ENCODE measurements around the gene EHBP1L1.

Gene EHBP1L1

GRCh38 chr11:65576867-65577755 is 1.3 kb downstream of the EHBP1L1 start:
- FAIRE-seq (peak; percentile 61), DNase-seq (ENCODE audit: low spot score) (peak; percentile 88)

GRCh38 chr11:65577756-65578109 is 1.9 kb downstream of the EHBP1L1 start:
- DNase-seq (ENCODE audit: low spot score), result no peak
- FAIRE-seq, result peak; percentile 77

- DNase-seq (ENCODE audit: low spot score) (no peak), FAIRE-seq (no peak)
Measured at GRCh38 chr11:65578134-65578533, 2.3 kb downstream of the EHBP1L1 start.

- no peak for FAIRE-seq
- no peak for DNase-seq (ENCODE audit: low spot score)
Measured at GRCh38 chr11:65578667-65579066, 2.8 kb downstream of the EHBP1L1 start.

GRCh38 chr11:65579291-65579690 is 3.4 kb downstream of the EHBP1L1 start:
- FAIRE-seq (no peak), DNase-seq (ENCODE audit: low spot score) (no peak)

GRCh38 chr11:65580031-65580692 is 4.3 kb downstream of the EHBP1L1 start:
- FAIRE-seq, result no peak

GRCh38 chr11:65580756-65581155 is 4.9 kb downstream of the EHBP1L1 start:
- DNase-seq (ENCODE audit: low spot score), result no peak
- FAIRE-seq, result no peak

More at GRCh38 chr11:65580031-65580692, 4.3 kb downstream of the EHBP1L1 start:
- no peak for DNase-seq (ENCODE audit: low spot score)

GRCh38 chr11:65581928-65582327 is 6.1 kb downstream of the EHBP1L1 start:
- DNase-seq (ENCODE audit: low spot score), result no peak
- no peak for FAIRE-seq

- DNase-seq (ENCODE audit: low spot score) (no peak), FAIRE-seq (no peak)
Measured at GRCh38 chr11:65583589-65583988, 7.7 kb downstream of the EHBP1L1 start.

- FAIRE-seq, result peak; percentile 81
- no peak for DNase-seq (ENCODE audit: low spot score)
Measured at GRCh38 chr11:65584106-65584505, 8.3 kb downstream of the EHBP1L1 start.

GRCh38 chr11:65584723-65585171 is 8.9 kb downstream of the EHBP1L1 start:
- DNase-seq (ENCODE audit: low spot score) (no peak), FAIRE-seq (no peak)

- FAIRE-seq (no peak), DNase-seq (ENCODE audit: low spot score) (no peak)
Measured at GRCh38 chr11:65585396-65586246, 9.8 kb downstream of the EHBP1L1 start.

GRCh38 chr11:65586247-65586630 is 10.4 kb downstream of the EHBP1L1 start:
- FAIRE-seq (no peak), DNase-seq (ENCODE audit: low spot score) (no peak)

GRCh38 chr11:65586676-65587075 is 10.8 kb downstream of the EHBP1L1 start:
- DNase-seq (ENCODE audit: low spot score) (no peak), FAIRE-seq (no peak)

GRCh38 chr11:65588199-65589054 is 12.6 kb downstream of the EHBP1L1 start:
- no peak for FAIRE-seq
- peak; percentile 46 for DNase-seq (ENCODE audit: low spot score)

- FAIRE-seq (no peak), DNase-seq (ENCODE audit: low spot score) (no peak)
Measured at GRCh38 chr11:65589444-65590239, 13.8 kb downstream of the EHBP1L1 start.

GRCh38 chr11:65590240-65590738 is 14.4 kb downstream of the EHBP1L1 start:
- FAIRE-seq, result peak; percentile 56
- DNase-seq (ENCODE audit: low spot score), result no peak

GRCh38 chr11:65591939-65592857 is 16.3 kb downstream of the EHBP1L1 start:
- DNase-seq (ENCODE audit: low spot score), result no peak
- FAIRE-seq, result no peak
